ENCODE data around the gene CYB5B.

The CYB5B gene

GRCh38 chr16:69499541-69500230 is 75.3 kb downstream of the CYB5B start:
- CTCF ChIA-PET, result interaction anchor here (0.7 kb wide), 1 partner anchor 9 kb away, joined by 3 read pairs; no protein-coding TSS in a partner anchor
- POLR2A ChIA-PET, result no interaction called here

GRCh38 chr16:69500496-69500895 is 76.1 kb downstream of the CYB5B start:
- ChIA-PET CTCF (no interaction called here), POLR2A (no interaction called here)
- no peak for TF ChIP-seq CTCF (IDR thresholded peaks at IDR 0.05; ENCODE audit: insufficient read depth, low read length, missing control alignments)
- no peak for DNase-seq (ENCODE audit: low read depth, low spot score)
- no peak overlapping the region for H3K4me3 ChIP-seq (ENCODE audit: low read depth, low read length)

More at GRCh38 chr16:69499541-69500230, 75.3 kb downstream of the CYB5B start:
- DNase-seq (ENCODE audit: low read depth, low spot score), result no peak
- H3K4me3 ChIP-seq (ENCODE audit: low read depth, low read length), result no peak overlapping the region
- no peak for TF ChIP-seq CTCF (IDR thresholded peaks at IDR 0.05; ENCODE audit: insufficient read depth, low read length, missing control alignments)

GRCh38 chr16:69501956-69502745 is 77.7 kb downstream of the CYB5B start:
- no peak for TF ChIP-seq CTCF (IDR thresholded peaks at IDR 0.05; ENCODE audit: insufficient read depth, low read length, missing control alignments)
- ChIA-PET CTCF (no interaction called here), POLR2A (no interaction called here)
- DNase-seq (ENCODE audit: low read depth, low spot score), result no peak
- H3K4me3 ChIP-seq (ENCODE audit: low read depth, low read length), result no peak overlapping the region

- DNase-seq (ENCODE audit: low read depth, low spot score), result no peak
- ChIA-PET POLR2A (no interaction called here), CTCF (no interaction called here)
- no peak for TF ChIP-seq CTCF (IDR thresholded peaks at IDR 0.05; ENCODE audit: insufficient read depth, low read length, missing control alignments)
- no peak overlapping the region for H3K4me3 ChIP-seq (ENCODE audit: low read depth, low read length)
These were observed 78.8 kb downstream of the CYB5B start for GRCh38 chr16:69503244-69503643.

GRCh38 chr16:69508033-69508755 is 83.8 kb downstream of the CYB5B start:
- ChIA-PET CTCF (interaction anchor here (0.5 kb wide), 1 partner anchor 9 kb away, joined by 3 read pairs; no protein-coding TSS in a partner anchor), POLR2A (no interaction called here)

More at GRCh38 chr16:69508033-69508755, 83.8 kb downstream of the CYB5B start:
- TF ChIP-seq CTCF (IDR thresholded peaks at IDR 0.05; ENCODE audit: insufficient read depth, low read length, missing control alignments), result no peak
- no peak overlapping the region for H3K4me3 ChIP-seq (ENCODE audit: low read depth, low read length)
- no peak for DNase-seq (ENCODE audit: low read depth, low spot score)
